WERI-Rb-1 (cell line): ENCODE results near the gene DGKD.

ENCODE experiments used
- DNase-seq: peaks from one replicate; pipeline ENCODE4 v3.0.0-alpha.2; 2020
- H3K27ac ChIP-seq: fragments of 250-450 bp; sonication (Bioruptor Pico); 2 replicates; pipeline ENCODE4 v1.5.1; 2020; ENCODE audit warnings: mild to moderate bottlenecking, moderate library complexity
- H3K27me3 ChIP-seq: fragments of 250-450 bp; sonication (Bioruptor Pico); 2 replicates; pipeline ENCODE4 v1.5.1; 2021; ENCODE audit warnings: mild to moderate bottlenecking, low read depth, moderate library complexity; ENCODE audit not compliant: insufficient read depth, severe bottlenecking
- H3K36me3 ChIP-seq: fragments of 250-450 bp; sonication (Bioruptor Pico); 2 replicates; pipeline ENCODE4 v1.5.1; 2020; ENCODE audit warnings: mild to moderate bottlenecking, moderate library complexity
- H3K4me3 ChIP-seq: 2 replicates; pipeline ENCODE4 v1.5.1; 2011; ENCODE audit warnings: low read depth, mild to moderate bottlenecking, control low read depth, low read length
- H3K9me3 ChIP-seq: fragments of 250-450 bp; sonication (Bioruptor Pico); 2 replicates; pipeline ENCODE4 v1.5.1; 2021; ENCODE audit warnings: mild to moderate bottlenecking, moderate library complexity; ENCODE audit not compliant: severe bottlenecking
- CTCF ChIP-seq: IDR thresholded peaks from 2 replicates; pipeline ENCODE4 v1.5.1; 2011; ENCODE audit warnings: low read depth, mild to moderate bottlenecking, control low read depth, inconsistent platforms, low read length

DGKD gene

GRCh38 chr2:233412405-233412804 lies 58.1 kb downstream of the DGKD start:
- DNase-seq = no peak
- Histone ChIP-seq H3K27me3 (no peaks in the 10 kb centered on the region), H3K27ac (no peak overlapping the region), H3K36me3 (no peaks in the 10 kb centered on the region), H3K9me3 (peaks cover 5% of the 10 kb centered on the region), H3K4me3 (no peak overlapping the region)
- TF ChIP-seq CTCF = no peak

- Histone ChIP-seq H3K4me3 (no peak overlapping the region), H3K27ac (no peak overlapping the region), H3K9me3 (peaks cover 5% of the 10 kb centered on the region), H3K27me3 (no peaks in the 10 kb centered on the region), H3K36me3 (no peaks in the 10 kb centered on the region)
- DNase-seq = no peak
- TF ChIP-seq CTCF = no peak
Measured at GRCh38 chr2:233413046-233413445, 58.8 kb downstream of the DGKD start.

- no peak overlapping the region for H3K4me3 ChIP-seq
- no peak overlapping the region for H3K27ac ChIP-seq
- TF ChIP-seq CTCF = no peak
- DNase-seq = no peak
- H3K27me3 ChIP-seq = no peaks in the 10 kb centered on the region
- H3K9me3 ChIP-seq = peaks cover 5% of the 10 kb centered on the region
- H3K36me3 ChIP-seq = no peaks in the 10 kb centered on the region
Measured at GRCh38 chr2:233413559-233414272, 59.4 kb downstream of the DGKD start.

GRCh38 chr2:233414273-233414654 lies 60.0 kb downstream of the DGKD start:
- Histone ChIP-seq H3K27ac (no peak overlapping the region), H3K36me3 (no peaks in the 10 kb centered on the region), H3K9me3 (peaks cover 5% of the 10 kb centered on the region), H3K27me3 (no peaks in the 10 kb centered on the region), H3K4me3 (no peak overlapping the region)
- DNase-seq = no peak
- TF ChIP-seq CTCF = no peak

GRCh38 chr2:233414777-233415570 lies 60.7 kb downstream of the DGKD start:
- no peak for TF ChIP-seq CTCF
- DNase-seq = no peak
- no peaks in the 10 kb centered on the region for H3K27me3 ChIP-seq
- H3K36me3 ChIP-seq = no peaks in the 10 kb centered on the region
- H3K9me3 ChIP-seq = peaks cover 5% of the 10 kb centered on the region
- no peak overlapping the region for H3K27ac ChIP-seq
- H3K4me3 ChIP-seq = no peak overlapping the region
